ENCODE data around the gene AFAP1.

- TF ChIP-seq CTCF (conservative IDR thresholded peaks at IDR 0.05; ENCODE audit: low read length) (no peak), EZH2phosphoT487 (IDR thresholded peaks at IDR 0.05; ENCODE audit: borderline replicate concordance) (no peak)
Observed at GRCh38 chr4:7831330-7831729, 108.3 kb downstream of the AFAP1 start.

Data from Loucy (cell line).